Measurements from ENCODE around the gene GJC1. TPM values are rescaled to one million over a fixed set of nuclear protein-coding genes. Genes with fewer than 3 reads are reported as not detected.

GJC1 gene
- total and polyA plus RNA-seq, 2 donors (not counting 3 experiments of a cell fraction or from before 2014, with no cell fraction given) = 13.8 to 39.7 TPM

GRCh38 chr17:44840936-44841335, 10.8 kb upstream of the GJC1 start:
- H3K4me2 ChIP-seq (ENCODE audit: insufficient read depth, low read length) = no peak overlapping the region
- H2AFZ ChIP-seq (ENCODE audit: low read depth, low read length) = no peak overlapping the region
- no peaks in the 10 kb centered on the region for H3K9me1 ChIP-seq (replicated peaks; ENCODE audit: control insufficient read depth, extremely low read depth, insufficient read depth, low read length)
- no peaks in the 10 kb centered on the region for H3K4me1 ChIP-seq (ENCODE audit: control insufficient read depth, extremely low read depth, insufficient read depth, low read length)
- DNase-seq (ENCODE audit: low read depth, low spot score) (no peak), FAIRE-seq (no peak)
- H3K79me2 ChIP-seq (ENCODE audit: control insufficient read depth, insufficient read depth, low read length) = no peaks in the 10 kb centered on the region
- ChIA-PET CTCF (interaction anchor here (1.1 to 1.2 kb wide), 3 partner anchors 9 to 63 kb away, joined by 3 read pairs; no protein-coding TSS in a partner anchor), POLR2A (no interaction called here)
- no peak overlapping the region for H3K9ac ChIP-seq (replicated peaks; ENCODE audit: extremely low read depth, insufficient read depth, low read length)
- TF ChIP-seq MYC (IDR thresholded peaks at IDR 0.05; ENCODE audit: low read depth, low read length) (no peak), MAX (IDR thresholded peaks at IDR 0.05; ENCODE audit: insufficient read depth, insufficient read length) (no peak), EZH2 (IDR thresholded peaks at IDR 0.05; ENCODE audit: borderline replicate concordance, low read depth, low read length, severe bottlenecking) (no peak), GATA2 (IDR thresholded peaks at IDR 0.05; ENCODE audit: insufficient read depth, insufficient read length, low read depth, low read length) (no peak), JUN (IDR thresholded peaks at IDR 0.05; ENCODE audit: borderline replicate concordance, insufficient read depth, insufficient read length, low read depth) (no peak), POLR2A (IDR thresholded peaks at IDR 0.05; ENCODE audit: low read depth, low read length) (no peak), POLR2AphosphoS5 (IDR thresholded peaks at IDR 0.05; ENCODE audit: insufficient read depth, low read depth, low read length) (no peak), FOS (IDR thresholded peaks at IDR 0.05; ENCODE audit: borderline replicate concordance, insufficient read depth, low read length) (no peak)
- TF ChIP-seq, protein P1, sequence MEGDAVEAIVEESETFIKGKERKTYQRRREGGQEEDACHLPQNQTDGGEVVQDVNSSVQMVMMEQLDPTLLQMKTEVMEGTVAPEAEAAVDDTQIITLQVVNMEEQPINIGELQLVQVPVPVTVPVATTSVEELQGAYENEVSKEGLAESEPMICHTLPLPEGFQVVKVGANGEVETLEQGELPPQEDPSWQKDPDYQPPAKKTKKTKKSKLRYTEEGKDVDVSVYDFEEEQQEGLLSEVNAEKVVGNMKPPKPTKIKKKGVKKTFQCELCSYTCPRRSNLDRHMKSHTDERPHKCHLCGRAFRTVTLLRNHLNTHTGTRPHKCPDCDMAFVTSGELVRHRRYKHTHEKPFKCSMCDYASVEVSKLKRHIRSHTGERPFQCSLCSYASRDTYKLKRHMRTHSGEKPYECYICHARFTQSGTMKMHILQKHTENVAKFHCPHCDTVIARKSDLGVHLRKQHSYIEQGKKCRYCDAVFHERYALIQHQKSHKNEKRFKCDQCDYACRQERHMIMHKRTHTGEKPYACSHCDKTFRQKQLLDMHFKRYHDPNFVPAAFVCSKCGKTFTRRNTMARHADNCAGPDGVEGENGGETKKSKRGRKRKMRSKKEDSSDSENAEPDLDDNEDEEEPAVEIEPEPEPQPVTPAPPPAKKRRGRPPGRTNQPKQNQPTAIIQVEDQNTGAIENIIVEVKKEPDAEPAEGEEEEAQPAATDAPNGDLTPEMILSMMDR (IDR thresholded peaks at IDR 0.05; ENCODE audit: extremely low read depth in 1 of 2, insufficient read depth in 1 of 2, low read depth in 1 of 2, low read length in 2 of 2) = no peak
- H3K9me3 ChIP-seq (replicated peaks; ENCODE audit: control insufficient read depth, insufficient read depth, low read length) = no peaks in the 10 kb centered on the region
- no peak overlapping the region for H3K4me3 ChIP-seq (replicated peaks in 1 of 3; ENCODE audit: insufficient read depth in 1 of 3, low read depth in 1 of 3, low read length in 3 of 3)
- intact Hi-C loops (cut with micrococcal nuclease) = no loop called here
- H4K20me1 ChIP-seq (replicated peaks; ENCODE audit: control insufficient read depth, extremely low read depth, insufficient read depth, low read length) = no peaks in the 10 kb centered on the region
- H3K27me3 ChIP-seq (ENCODE audit: control insufficient read depth in 2 of 2, insufficient read depth in 2 of 2, low read length in 2 of 2) = no peaks in the 10 kb centered on the region
- BruUV-seq (replicated peaks) = no TSS peak
- dilution Hi-C loops (cut with MboI; ENCODE audit: extremely low pct_ligation_motif_present, low sequenced_read_pairs) = no loop called here
- H3K36me3 ChIP-seq (ENCODE audit: control insufficient read depth in 2 of 2, extremely low read depth in 1 of 2, insufficient read depth in 2 of 2, low read length in 2 of 2) = no peaks in the 10 kb centered on the region
- H3K27ac ChIP-seq (ENCODE audit: insufficient read depth, low read depth, low read length) = no peak overlapping the region
